ENCODE measurements around the gene SH3GL1.

The SH3GL1 gene

GRCh38 chr19:4400135-4400936, at the start of gene SH3GL1:
SH3GL1 (minus strand) TSS chr19:4400547; CDS start chr19:4400368, 179 bp downstream.
- in situ Hi-C loops (cut with MboI; ENCODE audit: low sequenced_read_pairs): no loop called here

GRCh38 chr19:4449639-4450028, 49.3 kb upstream of the SH3GL1 start:
- in situ Hi-C loops (cut with MboI; ENCODE audit: low sequenced_read_pairs): no loop called here

GRCh38 chr19:4449022-4449638, 48.8 kb upstream of the SH3GL1 start:
- in situ Hi-C loops (cut with MboI; ENCODE audit: low sequenced_read_pairs): no loop called here

GRCh38 chr19:4448147-4448985, 48.0 kb upstream of the SH3GL1 start:
- in situ Hi-C loops (cut with MboI; ENCODE audit: low sequenced_read_pairs): no loop called here

- in situ Hi-C loops (cut with MboI; ENCODE audit: low sequenced_read_pairs): no loop called here
Observed at GRCh38 chr19:4447327-4448146, 47.2 kb upstream of the SH3GL1 start.

- in situ Hi-C loops (cut with MboI; ENCODE audit: low sequenced_read_pairs): no loop called here
Observed at GRCh38 chr19:4446704-4447200, 46.4 kb upstream of the SH3GL1 start.

- in situ Hi-C loops (cut with MboI; ENCODE audit: low sequenced_read_pairs): no loop called here
Observed at GRCh38 chr19:4445963-4446703, 45.8 kb upstream of the SH3GL1 start.

- in situ Hi-C loops (cut with MboI; ENCODE audit: low sequenced_read_pairs): no loop called here
Observed at GRCh38 chr19:4444765-4445741, 44.7 kb upstream of the SH3GL1 start.

GRCh38 chr19:4443966-4444764, 43.8 kb upstream of the SH3GL1 start:
- in situ Hi-C loops (cut with MboI; ENCODE audit: low sequenced_read_pairs): no loop called here

- in situ Hi-C loops (cut with MboI; ENCODE audit: low sequenced_read_pairs): no loop called here
Observed at GRCh38 chr19:4443188-4443587, 42.8 kb upstream of the SH3GL1 start.

- in situ Hi-C loops (cut with MboI; ENCODE audit: low sequenced_read_pairs): no loop called here
Observed at GRCh38 chr19:4442819-4443146, 42.4 kb upstream of the SH3GL1 start.

- in situ Hi-C loops (cut with MboI; ENCODE audit: low sequenced_read_pairs): no loop called here
Observed at GRCh38 chr19:4441994-4442818, 41.9 kb upstream of the SH3GL1 start.

GRCh38 chr19:4439243-4439642, 38.9 kb upstream of the SH3GL1 start:
- in situ Hi-C loops (cut with MboI; ENCODE audit: low sequenced_read_pairs): no loop called here

GRCh38 chr19:4437103-4437502, 36.8 kb upstream of the SH3GL1 start:
- in situ Hi-C loops (cut with MboI; ENCODE audit: low sequenced_read_pairs): no loop called here

- in situ Hi-C loops (cut with MboI; ENCODE audit: low sequenced_read_pairs): no loop called here
Observed at GRCh38 chr19:4436231-4436630, 35.9 kb upstream of the SH3GL1 start.

GRCh38 chr19:4434391-4434790, 34.0 kb upstream of the SH3GL1 start:
- in situ Hi-C loops (cut with MboI; ENCODE audit: low sequenced_read_pairs): no loop called here

GRCh38 chr19:4432918-4433506, 32.7 kb upstream of the SH3GL1 start:
- in situ Hi-C loops (cut with MboI; ENCODE audit: low sequenced_read_pairs): no loop called here

All from HL-60/S4 (cell line).